ENCODE measurements around the gene ANKRD33B. TPM values are rescaled to one million over a fixed set of nuclear protein-coding genes. Genes with fewer than 3 reads are reported as not detected.

ANKRD33B gene
- total RNA-seq, 1 experiment from 2014 or later = 25.3 TPM

DNA sequence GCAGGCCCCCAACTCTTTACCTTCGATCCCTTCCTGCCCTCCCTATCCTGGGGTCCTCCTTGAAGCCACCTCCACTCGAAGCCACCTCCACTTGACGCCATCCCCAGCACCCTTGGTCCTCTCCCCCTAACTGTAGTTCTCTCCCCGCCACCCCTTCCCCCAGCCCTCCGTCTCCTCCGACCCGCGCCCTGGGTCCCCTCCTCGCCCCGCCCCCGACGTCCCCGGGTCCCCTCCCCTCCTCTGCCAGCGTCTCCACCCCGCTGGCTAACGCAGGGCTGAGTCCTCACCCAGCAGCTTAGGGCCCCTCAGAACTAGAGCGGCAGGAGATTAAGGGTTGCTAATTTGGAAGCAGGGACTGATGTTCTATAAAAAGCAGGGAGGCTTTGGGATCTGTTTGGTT, 30.6 kb upstream of the ANKRD33B start:
- CTCF ChIA-PET = no interaction called here
- no peak overlapping the region for H3K4me3 Mint-ChIP-seq (ENCODE audit: unreplicated experiment)
- H3K36me3 ChIP-seq (ENCODE audit: control insufficient read depth, insufficient read depth, low read length) = no peaks in the 10 kb centered on the region

DNA sequence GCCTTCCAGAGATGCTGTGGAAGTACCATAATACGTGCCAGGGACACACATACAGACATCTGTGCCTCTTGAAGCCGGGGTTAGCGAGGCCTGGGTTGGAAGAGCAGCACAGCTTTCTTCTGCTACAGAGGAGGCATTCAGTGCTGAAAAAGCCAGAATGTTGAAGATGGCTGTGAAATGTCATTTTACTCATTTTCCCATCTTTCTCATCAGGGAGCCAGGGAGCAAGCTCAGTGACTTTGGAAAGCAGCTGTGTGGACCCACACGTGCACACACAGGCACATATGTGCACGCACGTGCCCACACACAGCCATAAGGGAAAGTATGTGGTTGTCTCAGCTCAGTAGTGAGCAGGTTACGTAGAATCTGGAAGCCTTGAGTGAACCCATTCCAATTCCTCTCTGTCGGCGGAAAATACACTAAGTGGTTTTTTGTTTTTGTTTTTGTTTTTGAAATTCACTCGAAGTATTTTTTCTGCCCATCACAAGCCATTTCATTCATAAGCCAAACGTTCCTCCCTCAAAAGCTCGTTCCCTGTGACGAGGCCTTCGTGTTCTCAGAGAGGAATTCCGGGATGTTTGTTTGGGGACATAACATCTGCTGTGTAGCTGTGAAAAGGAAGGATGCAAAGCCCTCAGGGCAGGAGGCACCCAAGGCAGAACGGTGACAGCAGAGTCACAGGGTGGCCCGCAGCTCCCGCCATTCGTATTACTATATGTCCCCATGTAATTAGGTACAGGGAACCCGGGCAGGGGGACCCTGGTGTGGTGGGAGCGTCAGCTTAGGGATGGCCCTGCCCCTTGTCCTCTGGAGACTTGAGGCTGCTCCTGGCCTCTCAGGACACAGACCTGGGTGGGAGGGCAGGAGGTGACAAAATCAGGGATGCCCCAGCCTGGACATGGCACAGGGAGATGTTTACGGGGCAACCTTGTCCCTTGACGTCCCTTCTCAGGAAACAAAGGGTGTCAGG, 29.0 kb upstream of the ANKRD33B start:
- CTCF ChIA-PET = no interaction called here
- H3K9me3 Mint-ChIP-seq (ENCODE audit: unreplicated experiment) = no peaks in the 10 kb centered on the region

More for the DNA sequence above, 30.6 kb upstream of the ANKRD33B start:
- H3K36me3 Mint-ChIP-seq (ENCODE audit: insufficient read depth, unreplicated experiment) = peaks cover 9% of the 10 kb centered on the region
- Histone ChIP-seq H3K4me3 (ENCODE audit: low read depth, low read length) (no peak overlapping the region), H3K4me1 (peaks cover 11% of the 10 kb centered on the region), H3K9me3 (no peaks in the 10 kb centered on the region), H3K27me3 (replicated peaks; ENCODE audit: control insufficient read depth, insufficient read depth, low read length) (no peaks in the 10 kb centered on the region)
- no peak for DNase-seq
- peak overlapping the region; percentile 70 for H3K27ac Mint-ChIP-seq (ENCODE audit: unreplicated experiment)
- H3K9me3 Mint-ChIP-seq (ENCODE audit: unreplicated experiment) = no peaks in the 10 kb centered on the region
- TF ChIP-seq, protein P1, sequence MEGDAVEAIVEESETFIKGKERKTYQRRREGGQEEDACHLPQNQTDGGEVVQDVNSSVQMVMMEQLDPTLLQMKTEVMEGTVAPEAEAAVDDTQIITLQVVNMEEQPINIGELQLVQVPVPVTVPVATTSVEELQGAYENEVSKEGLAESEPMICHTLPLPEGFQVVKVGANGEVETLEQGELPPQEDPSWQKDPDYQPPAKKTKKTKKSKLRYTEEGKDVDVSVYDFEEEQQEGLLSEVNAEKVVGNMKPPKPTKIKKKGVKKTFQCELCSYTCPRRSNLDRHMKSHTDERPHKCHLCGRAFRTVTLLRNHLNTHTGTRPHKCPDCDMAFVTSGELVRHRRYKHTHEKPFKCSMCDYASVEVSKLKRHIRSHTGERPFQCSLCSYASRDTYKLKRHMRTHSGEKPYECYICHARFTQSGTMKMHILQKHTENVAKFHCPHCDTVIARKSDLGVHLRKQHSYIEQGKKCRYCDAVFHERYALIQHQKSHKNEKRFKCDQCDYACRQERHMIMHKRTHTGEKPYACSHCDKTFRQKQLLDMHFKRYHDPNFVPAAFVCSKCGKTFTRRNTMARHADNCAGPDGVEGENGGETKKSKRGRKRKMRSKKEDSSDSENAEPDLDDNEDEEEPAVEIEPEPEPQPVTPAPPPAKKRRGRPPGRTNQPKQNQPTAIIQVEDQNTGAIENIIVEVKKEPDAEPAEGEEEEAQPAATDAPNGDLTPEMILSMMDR (IDR thresholded peaks at IDR 0.05; ENCODE audit: insufficient read depth in 1 of 2, low read depth in 1 of 2, low read length in 1 of 2, severe bottlenecking in 1 of 2, unreplicated experiment in 1 of 2) = no peak
- BruUV-seq (replicated peaks) = no TSS peak
- H3K4me1 Mint-ChIP-seq (ENCODE audit: low read depth, unreplicated experiment) = peaks cover 11% of the 10 kb centered on the region
- intact Hi-C loops (cut with micrococcal nuclease; ENCODE audit: unreplicated experiment) = no loop called here
- POLR2A ChIA-PET = no interaction called here
- H3K27me3 Mint-ChIP-seq (ENCODE audit: insufficient read depth, unreplicated experiment) = no peaks in the 10 kb centered on the region

DNA sequence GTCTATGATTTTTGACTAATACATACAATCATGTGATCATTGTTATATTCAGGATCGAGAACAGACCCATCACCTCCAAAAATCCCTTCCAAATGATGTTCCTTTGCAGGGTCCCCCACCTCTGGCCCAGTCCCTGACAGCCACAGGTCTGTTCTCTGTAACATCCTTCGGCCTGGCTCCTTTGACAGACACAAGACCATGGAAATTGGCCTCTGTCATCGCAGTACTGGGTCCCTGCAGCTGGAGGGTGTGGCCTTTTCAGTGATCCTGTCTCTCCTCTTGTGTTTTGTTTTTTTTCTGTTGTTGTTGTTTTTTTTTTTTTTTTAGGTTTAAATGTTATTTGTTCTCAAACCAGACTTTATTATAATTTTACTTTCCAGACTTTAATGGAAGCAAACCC, 27.4 kb upstream of the ANKRD33B start:
- Histone ChIP-seq H3K27me3 (replicated peaks; ENCODE audit: control insufficient read depth, insufficient read depth, low read length) (no peaks in the 10 kb centered on the region), H3K4me3 (ENCODE audit: low read depth, low read length) (no peak overlapping the region), H3K36me3 (ENCODE audit: control insufficient read depth, insufficient read depth, low read length) (no peaks in the 10 kb centered on the region), H3K9me3 (no peaks in the 10 kb centered on the region), H3K4me1 (peaks cover 21% of the 10 kb centered on the region)
- ChIA-PET CTCF (no interaction called here), POLR2A (no interaction called here)
- Mint-ChIP-seq H3K36me3 (ENCODE audit: insufficient read depth, unreplicated experiment) (peaks cover 9% of the 10 kb centered on the region), H3K4me1 (ENCODE audit: low read depth, unreplicated experiment) (peaks cover 11% of the 10 kb centered on the region), H3K27me3 (ENCODE audit: insufficient read depth, unreplicated experiment) (no peaks in the 10 kb centered on the region), H3K4me3 (ENCODE audit: unreplicated experiment) (peak overlapping the region; percentile 68), H3K9me3 (ENCODE audit: unreplicated experiment) (no peaks in the 10 kb centered on the region), H3K27ac (ENCODE audit: unreplicated experiment) (no peak overlapping the region)
- DNase-seq = no peak
- TF ChIP-seq, protein P1 (IDR thresholded peaks at IDR 0.05; ENCODE audit: insufficient read depth in 1 of 2, low read depth in 1 of 2, low read length in 1 of 2, severe bottlenecking in 1 of 2, unreplicated experiment in 1 of 2) = no peak
- no TSS peak for BruUV-seq (replicated peaks)
- intact Hi-C loops (cut with micrococcal nuclease; ENCODE audit: unreplicated experiment) = no loop called here

More for the DNA sequence above, 29.0 kb upstream of the ANKRD33B start:
- POLR2A ChIA-PET = no interaction called here
- no TSS peak for BruUV-seq (replicated peaks)
- DNase-seq = no peak
- Mint-ChIP-seq H3K4me1 (ENCODE audit: low read depth, unreplicated experiment) (peaks cover 11% of the 10 kb centered on the region), H3K27ac (ENCODE audit: unreplicated experiment) (no peak overlapping the region), H3K36me3 (ENCODE audit: insufficient read depth, unreplicated experiment) (peaks cover 9% of the 10 kb centered on the region), H3K27me3 (ENCODE audit: insufficient read depth, unreplicated experiment) (no peaks in the 10 kb centered on the region), H3K4me3 (ENCODE audit: unreplicated experiment) (no peak overlapping the region)
- Histone ChIP-seq H3K27me3 (replicated peaks; ENCODE audit: control insufficient read depth, insufficient read depth, low read length) (no peaks in the 10 kb centered on the region), H3K4me1 (peaks cover 21% of the 10 kb centered on the region), H3K9me3 (no peaks in the 10 kb centered on the region), H3K4me3 (ENCODE audit: low read depth, low read length) (no peak overlapping the region), H3K36me3 (ENCODE audit: control insufficient read depth, insufficient read depth, low read length) (no peaks in the 10 kb centered on the region)
- intact Hi-C loops (cut with micrococcal nuclease; ENCODE audit: unreplicated experiment) = no loop called here
- TF ChIP-seq, protein P1 (IDR thresholded peaks at IDR 0.05; ENCODE audit: insufficient read depth in 1 of 2, low read depth in 1 of 2, low read length in 1 of 2, severe bottlenecking in 1 of 2, unreplicated experiment in 1 of 2) = no peak
